ENCODE measurements around the gene GNAZ. TPM values are rescaled to one million over a fixed set of nuclear protein-coding genes. Genes with fewer than 3 reads are reported as not detected.

GNAZ gene
- total and polyA plus RNA-seq, 2 of the 8 experiments (the other 6 are each of a cell fraction or from before 2014, with no cell fraction given) = 6.6 to 9.6 TPM

DNA sequence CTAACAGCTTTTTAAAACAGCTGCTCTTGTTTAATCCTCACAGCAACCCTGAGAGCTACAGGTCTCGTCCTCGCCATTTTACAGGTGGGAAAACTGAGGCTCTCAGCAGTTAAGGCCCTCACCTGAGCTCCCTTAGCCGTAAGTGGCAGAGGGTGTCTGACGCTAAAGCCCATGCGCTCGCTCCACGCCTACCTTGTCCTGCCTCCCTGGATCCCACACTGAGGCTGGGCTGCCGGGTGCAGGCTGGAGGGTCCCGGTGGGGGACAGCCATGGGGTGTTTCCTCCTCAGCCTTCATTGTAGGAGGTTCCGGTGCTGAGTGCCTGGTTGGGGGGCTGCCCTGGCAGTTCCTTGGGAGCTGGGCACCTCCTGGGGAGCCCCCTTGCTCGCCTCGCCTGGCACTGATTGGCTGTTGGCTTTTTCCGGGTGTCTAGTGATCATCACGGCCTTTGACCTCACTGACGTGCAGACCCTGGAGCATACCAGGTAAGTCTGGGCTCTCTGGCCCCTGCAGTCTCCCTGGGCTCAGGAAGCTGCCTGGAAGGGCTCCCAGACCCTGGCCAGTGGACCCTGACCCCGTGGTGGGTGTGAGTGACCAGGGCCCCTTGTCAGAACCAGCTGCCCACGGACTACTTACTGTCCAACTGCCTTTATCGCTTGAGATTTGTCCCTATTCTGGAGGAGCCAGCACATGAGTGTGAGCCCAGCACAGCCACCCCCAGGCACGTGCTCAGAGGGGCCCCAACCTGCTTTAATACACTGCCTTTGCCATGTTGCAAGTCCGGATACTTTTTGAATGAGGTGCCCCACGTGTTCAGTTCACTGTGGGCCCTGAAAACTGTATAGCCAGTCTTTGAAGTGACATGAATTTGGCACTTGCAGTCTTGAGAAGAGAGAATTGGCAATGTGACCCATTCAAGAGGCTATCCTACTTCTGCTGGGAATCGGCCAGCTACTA, 87.5 kb downstream of the GNAZ start:
- Histone ChIP-seq H4K5ac (ENCODE audit: insufficient read length, low read depth, low read length) (no peak overlapping the region), H3K9ac (replicated peaks in 1 of 4; ENCODE audit: extremely low read depth in 1 of 4, low read depth in 3 of 4, low read length in 3 of 4) (no peak overlapping the region), H3K27ac (ENCODE audit: low read depth, low read length) (no peak overlapping the region), H3K36me3 (ENCODE audit: control insufficient read depth in 2 of 4, insufficient read depth in 4 of 4, low read length in 3 of 4) (no peaks in the 10 kb centered on the region), H2BK120ac (replicated peaks; ENCODE audit: low read depth, low read length) (no peak overlapping the region), H3K79me1 (ENCODE audit: low read depth, low read length) (no peaks in the 10 kb centered on the region), H3K27me3 (replicated peaks in 1 of 4; ENCODE audit: control insufficient read depth in 3 of 4, extremely low read depth in 1 of 4, insufficient read depth in 3 of 4, low read length in 3 of 4) (no peaks in the 10 kb centered on the region), H4K20me1 (replicated peaks in 1 of 2; ENCODE audit: control insufficient read depth in 1 of 2, insufficient read depth in 2 of 2, low read length in 2 of 2) (no peaks in the 10 kb centered on the region), H3K9me3 (ENCODE audit: insufficient read depth in 2 of 2, low read depth in 1 of 2, low read length in 1 of 2) (no peaks in the 10 kb centered on the region), H2BK12ac (ENCODE audit: low read depth, low read length) (peak overlapping the region; percentile 50; the same call in 1 of the 2 replicates), H3K79me2 (ENCODE audit: control insufficient read depth in 1 of 2, insufficient read depth in 2 of 2, low read length in 2 of 2) (no peaks in the 10 kb centered on the region), H2BK5ac (ENCODE audit: low read depth, low read length) (no peak overlapping the region), H3K4ac (replicated peaks; ENCODE audit: insufficient read length, low read depth, low read length) (no peak overlapping the region), H2BK15ac (ENCODE audit: low read length) (peak overlapping the region; percentile 88; the same call in 1 of the 2 replicates), H2BK20ac (ENCODE audit: low read length) (no peak overlapping the region), H3K4me1 (replicated peaks in 1 of 4; ENCODE audit: control insufficient read depth in 3 of 4, insufficient read depth in 4 of 4, low read length in 3 of 4) (peaks cover 0 to 18% (median 7%) of the 10 kb centered on the region in 4 experiments; a peak in 3 of 7 replicates), H3K23me2 (ENCODE audit: low read depth, low read length) (0 out of 2 replicates have a peak, but pooled peaks cover 2% of the 10 kb centered on the region), H4K91ac (replicated peaks; ENCODE audit: insufficient read length, low read length) (peak overlapping the region; percentile 80), H2AFZ (ENCODE audit: low read length) (no peak overlapping the region), H4K8ac (ENCODE audit: extremely low read depth, insufficient read depth, low read length) (peak overlapping the region; percentile 39), H3K4me3 (ENCODE audit: extremely low read depth in 1 of 4, insufficient read depth in 2 of 4, low read depth in 3 of 4, low read length in 4 of 4) (no peak overlapping the region), H3K14ac (ENCODE audit: insufficient read length) (no peak overlapping the region), H3K18ac (ENCODE audit: extremely low read depth, low read length) (no peak overlapping the region), H3K4me2 (ENCODE audit: insufficient read depth in 1 of 2, low read depth in 2 of 2, low read length in 2 of 2) (no peak overlapping the region), H3K23ac (ENCODE audit: insufficient read length) (no peak overlapping the region), H3K56ac (replicated peaks; ENCODE audit: insufficient read length, low read depth, low read length) (no peak overlapping the region), H2AK5ac (ENCODE audit: low read depth, low read length) (0 out of 2 replicates have a peak overlapping the region, but pooled peaks have one; percentile 58)
- TF ChIP-seq TAF1 (IDR thresholded peaks at IDR 0.05; ENCODE audit: low read depth, low read length) = no peak
- no peak for TF ChIP-seq CBX5 (IDR thresholded peaks at IDR 0.05; ENCODE audit: low read depth, low read length)
- no peak for TF ChIP-seq GTF2F1 (IDR thresholded peaks at IDR 0.05; ENCODE audit: borderline replicate concordance, low read depth, low read length)
- no peak for TF ChIP-seq KDM5A (IDR thresholded peaks at IDR 0.05; ENCODE audit: low read length)
- TF ChIP-seq SP2 (IDR thresholded peaks at IDR 0.05; ENCODE audit: low read length) = no peak
- no peak for TF ChIP-seq CTCF (IDR thresholded peaks at IDR 0.05; ENCODE audit: control extremely low read depth in 1 of 3, insufficient read depth in 1 of 3, low read depth in 1 of 3, low read length in 3 of 3)
- no peak for TF ChIP-seq RXRA (IDR thresholded peaks at IDR 0.05; ENCODE audit: insufficient read depth, low read depth, low read length)
- TF ChIP-seq SIRT6 (IDR thresholded peaks at IDR 0.05; ENCODE audit: low read length) = no peak
- FAIRE-seq (no peak), DNase-seq (ENCODE audit: low read depth in 1 of 2, low spot score in 2 of 2) (no peak)
- WGBS, 2 experiments (ENCODE audit: extremely low coverage in 1 of 2, insufficient coverage in 1 of 2, insufficient read length in 1 of 2, insufficient replicate concordance in 2 of 2, low coverage in 1 of 2, low lambda C conversion rate in 2 of 2, missing lambda C conversion rate in 1 of 2) = 87% methylated on average over 22 of the region's 22 CpGs; no CpG with 5 or more reads in 1 of the 2 experiments
- ChIA-PET POLR2A (ENCODE audit: partially characterized antibody) (interaction anchor here (0.5 to 2.0 kb wide), 5 partner anchors 12 to 296 kb away, joined by 3 to 6 read pairs (median 3); no protein-coding TSS in a partner anchor), CTCF (ENCODE audit: partially characterized antibody) (interaction anchor here (0.6 to 4.7 kb wide), 31 partner anchors 9 to 201 kb away, joined by 3 to 49 read pairs (median 4); partner anchors contain the start of genes RAB36 and RSPH14)
